ENCODE measurements around the gene RPS19BP1.

The RPS19BP1 gene

GRCh38 chr22:39558950-39559349 is 26.4 kb upstream of the RPS19BP1 start:
- DNase-seq, result no peak

DNA sequence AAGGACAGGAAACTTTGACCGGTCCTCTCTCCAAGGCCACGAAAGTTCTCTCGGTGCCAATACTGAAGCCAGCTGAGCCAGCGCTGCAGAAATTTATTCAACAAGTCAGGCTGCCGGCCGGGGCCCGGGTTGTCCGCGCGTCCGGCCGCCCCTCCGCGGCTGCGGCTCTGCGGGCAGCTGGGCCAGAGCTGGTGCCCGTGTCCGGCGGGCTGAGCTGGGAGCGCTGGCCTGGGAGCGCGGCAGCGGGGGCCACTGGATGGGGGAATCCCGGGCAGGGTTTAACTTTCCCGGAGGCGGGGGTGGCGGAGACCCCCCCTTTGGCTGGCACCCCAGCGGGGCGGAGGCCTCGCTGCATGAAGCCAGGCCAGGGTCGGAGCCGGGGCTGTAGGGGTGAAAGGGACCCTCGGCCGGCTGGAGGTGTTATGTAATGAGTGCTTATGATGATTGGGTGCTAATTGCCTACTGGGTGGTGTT is 25.7 kb upstream of the RPS19BP1 start:
- no peak for DNase-seq

GRCh38 chr22:39556970-39557841 is 24.7 kb upstream of the RPS19BP1 start:
- peak; percentile 33 for DNase-seq

DNA sequence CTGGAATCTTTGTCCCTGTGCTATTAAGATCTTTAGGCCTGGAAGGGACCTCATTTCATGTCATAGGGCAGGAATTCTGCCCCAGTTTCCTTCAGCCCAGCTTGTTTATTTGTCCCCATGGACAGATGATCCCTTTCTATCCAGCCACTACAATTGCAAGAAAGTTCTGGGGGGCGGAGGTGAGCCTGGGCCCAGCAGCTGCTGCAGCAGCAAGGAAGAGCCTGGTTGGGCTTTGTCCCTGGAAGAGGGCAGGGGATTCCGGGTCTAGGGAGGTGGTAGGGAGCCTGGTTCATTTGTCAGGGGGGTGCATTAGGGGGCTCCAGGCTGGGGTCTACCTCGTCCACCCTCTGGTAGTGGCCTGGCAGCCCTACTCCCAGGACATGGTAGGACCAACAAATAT is 21.6 kb upstream of the RPS19BP1 start:
- no peak for DNase-seq

- no peak for DNase-seq
These were observed 20.9 kb upstream of the RPS19BP1 start for GRCh38 chr22:39553429-39553828.

DNA sequence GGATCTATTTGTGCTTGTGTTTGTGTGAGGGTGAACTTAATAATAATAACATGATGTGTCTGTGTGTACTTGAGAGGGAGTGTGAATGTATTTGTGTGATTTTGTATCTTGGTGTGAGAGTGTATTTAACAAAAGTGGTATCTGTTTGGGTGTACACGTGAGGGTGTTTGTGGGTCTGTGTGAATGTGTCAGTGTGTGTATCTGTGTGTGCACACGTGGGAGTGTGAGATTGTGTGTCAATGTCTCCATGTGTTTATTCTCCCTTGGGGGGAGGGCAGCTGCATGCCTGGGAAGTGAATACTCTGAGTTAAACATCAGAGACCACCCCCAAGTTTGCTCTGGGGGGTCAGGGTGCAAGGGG is 15.0 kb upstream of the RPS19BP1 start:
- DNase-seq, result no peak

DNA sequence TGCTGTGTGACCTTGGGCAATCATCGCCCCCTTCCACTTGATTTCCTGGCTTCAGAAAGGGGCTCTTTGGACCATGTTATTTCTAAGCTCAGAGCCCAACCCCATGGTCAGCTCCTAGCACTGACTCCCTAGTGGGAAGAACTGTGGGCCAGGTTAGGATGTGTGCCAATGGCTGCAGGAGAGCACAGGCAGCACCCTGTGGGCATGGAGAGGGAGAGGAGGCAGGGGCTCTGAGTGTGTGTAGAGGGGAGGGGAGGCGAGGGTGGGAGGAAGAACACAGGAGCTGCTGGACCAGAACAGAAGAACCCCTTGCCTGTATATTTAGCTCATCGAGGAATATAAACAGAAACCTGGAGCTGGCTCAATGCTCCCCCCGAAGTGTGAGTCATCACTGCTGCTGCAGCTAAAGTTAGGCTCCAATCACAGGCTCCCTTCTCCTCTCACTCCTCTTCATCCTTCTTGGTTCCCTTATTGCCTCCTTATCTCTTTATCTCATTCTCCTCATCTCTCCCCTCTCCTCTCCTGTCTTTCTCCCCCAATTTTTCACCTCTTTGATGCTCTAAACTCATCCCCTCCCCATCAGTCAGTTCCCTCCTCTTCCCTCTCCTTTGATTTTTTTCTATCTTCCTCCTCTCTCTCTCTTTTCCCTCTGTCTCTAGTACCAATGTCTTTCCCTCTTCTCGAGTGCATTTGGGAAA is 14.5 kb upstream of the RPS19BP1 start:
- peak; percentile 46 for DNase-seq

GRCh38 chr22:39545386-39546365 is 13.1 kb upstream of the RPS19BP1 start:
- DNase-seq, result no peak

- DNase-seq, result peak; percentile 60
These were observed 10.5 kb upstream of the RPS19BP1 start for GRCh38 chr22:39543095-39543494.

DNA sequence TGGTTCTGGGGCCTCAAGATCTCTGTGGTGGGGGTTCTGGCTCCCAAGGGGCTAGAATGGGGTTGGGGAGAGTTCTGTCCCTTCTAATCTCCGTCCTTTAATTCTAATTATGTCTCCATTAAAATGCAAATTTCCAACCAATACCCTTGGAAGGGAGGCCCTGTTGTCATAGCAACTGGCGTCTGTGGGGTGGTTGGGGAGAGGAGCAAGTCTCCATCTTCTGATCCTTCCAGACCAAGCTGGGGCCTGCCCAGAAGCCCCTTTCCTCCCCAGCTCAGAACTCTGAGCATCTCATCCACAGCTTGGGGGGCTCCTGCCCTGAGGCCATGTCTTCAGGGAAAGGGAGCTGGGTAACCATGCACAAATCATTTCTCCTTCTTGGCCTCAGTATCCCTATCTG is 5.4 kb upstream of the RPS19BP1 start:
- no peak for DNase-seq

DNA sequence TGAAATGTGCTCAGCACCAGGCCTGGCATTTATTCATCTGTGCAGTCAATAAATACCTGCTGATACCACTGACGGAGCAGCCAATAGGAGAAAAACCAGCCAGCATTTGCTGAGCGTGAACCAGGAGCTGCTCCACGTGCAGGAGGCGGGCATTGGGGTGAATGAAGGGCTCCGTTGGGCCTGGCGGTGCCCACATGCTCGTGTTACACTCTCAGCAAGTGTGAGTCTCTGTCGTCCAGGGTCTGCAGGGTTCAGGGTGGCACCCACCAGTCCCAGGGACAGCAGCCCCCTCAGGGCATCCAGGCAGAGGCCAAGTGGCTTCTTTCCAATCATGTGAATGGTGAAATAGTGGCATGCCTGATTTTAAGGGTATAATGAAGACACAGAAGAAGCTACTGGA is 4.2 kb upstream of the RPS19BP1 start:
- DNase-seq, result no peak

DNA sequence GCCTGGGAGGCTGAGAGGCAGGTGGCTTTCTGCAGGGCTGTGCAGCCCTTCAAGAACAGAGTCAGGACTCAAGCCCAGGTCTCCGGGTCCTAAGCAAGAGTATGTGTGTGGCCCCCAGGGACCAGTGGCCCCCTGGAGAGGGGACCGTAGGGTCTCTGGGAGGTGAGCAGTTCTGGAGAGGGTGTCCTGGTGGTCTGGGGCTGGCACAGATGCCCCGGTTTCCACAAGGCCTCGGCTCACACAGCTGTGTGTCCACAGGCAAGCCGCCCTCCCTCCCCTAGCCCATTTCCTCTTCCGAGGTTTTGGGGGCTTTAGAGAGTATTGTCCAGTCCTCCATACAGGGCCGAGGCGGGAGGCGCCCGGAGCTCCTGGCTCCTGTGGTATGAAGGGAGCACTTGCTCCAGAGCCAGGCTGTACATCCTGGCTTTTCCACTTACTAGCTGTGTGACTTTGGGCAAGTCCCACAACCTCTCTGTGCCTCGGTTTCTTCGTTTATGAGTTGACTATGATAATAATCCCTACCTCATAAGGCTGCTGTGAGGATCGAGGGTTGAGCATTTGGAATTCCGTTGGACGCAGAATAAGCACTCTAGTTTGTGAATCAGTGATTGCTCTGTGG is 3.4 kb upstream of the RPS19BP1 start:
- no peak for DNase-seq

DNA sequence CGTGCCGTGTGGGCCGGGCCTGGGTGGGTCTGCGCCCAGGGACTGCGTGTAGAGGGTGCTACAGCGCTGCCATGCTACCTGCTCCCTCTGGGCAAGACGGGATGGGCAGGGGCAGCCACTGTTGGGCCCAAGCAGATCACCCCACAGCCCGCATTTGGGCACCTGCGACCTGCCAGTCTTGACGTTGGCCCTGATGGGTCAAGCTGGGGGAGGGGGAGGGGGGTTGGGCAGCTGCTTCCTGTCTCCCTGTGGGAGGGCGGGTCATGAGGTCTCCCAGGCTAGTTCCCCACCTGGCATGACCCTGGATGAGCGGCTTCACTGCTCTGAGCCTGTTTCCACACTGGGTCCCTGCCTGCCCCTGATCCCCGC is 2.8 kb upstream of the RPS19BP1 start:
- DNase-seq, result no peak

- DNase-seq, result peak; percentile 75
These were observed 2.2 kb upstream of the RPS19BP1 start for GRCh38 chr22:39534591-39535356.

- no peak for DNase-seq
These were observed 1.6 kb upstream of the RPS19BP1 start for GRCh38 chr22:39534092-39534506.

DNA sequence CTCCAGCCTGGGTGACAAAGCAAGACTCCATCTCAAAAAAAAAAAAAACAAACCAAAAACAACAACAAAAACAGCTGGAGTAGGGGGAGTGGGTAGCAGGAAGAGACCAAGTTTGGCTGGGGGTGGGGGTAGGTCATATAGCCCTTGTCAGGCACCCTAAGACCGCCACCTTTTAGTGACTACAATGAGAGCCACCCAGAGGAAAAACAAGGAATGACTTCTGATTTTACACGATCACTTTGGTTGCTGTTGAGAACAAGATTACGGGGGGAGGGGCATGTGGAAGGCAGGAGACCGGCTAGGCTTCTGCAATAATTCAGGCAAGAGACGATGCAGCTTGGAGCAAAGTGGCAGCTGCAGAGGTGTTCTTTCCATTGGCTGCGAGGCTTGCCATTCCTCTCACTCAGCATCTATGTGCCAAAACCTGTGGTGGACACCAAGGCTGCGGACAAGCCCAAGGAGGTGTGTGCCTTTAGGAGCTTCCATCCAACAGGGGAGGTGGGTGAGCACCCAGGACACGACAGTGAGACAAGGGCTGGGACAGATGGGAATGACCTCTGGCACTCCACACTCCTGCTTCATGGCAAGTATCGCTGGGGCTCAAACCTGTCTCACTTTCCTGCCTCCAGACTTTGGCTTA is 1.7 kb downstream of the RPS19BP1 start:
- DNase-seq, result peak; percentile 34

GRCh38 chr22:39530116-39530515 is 2.4 kb downstream of the RPS19BP1 start:
- DNase-seq, result no peak

- DNase-seq, result no peak
These were observed 3.1 kb downstream of the RPS19BP1 start for GRCh38 chr22:39529487-39529851.

DNA sequence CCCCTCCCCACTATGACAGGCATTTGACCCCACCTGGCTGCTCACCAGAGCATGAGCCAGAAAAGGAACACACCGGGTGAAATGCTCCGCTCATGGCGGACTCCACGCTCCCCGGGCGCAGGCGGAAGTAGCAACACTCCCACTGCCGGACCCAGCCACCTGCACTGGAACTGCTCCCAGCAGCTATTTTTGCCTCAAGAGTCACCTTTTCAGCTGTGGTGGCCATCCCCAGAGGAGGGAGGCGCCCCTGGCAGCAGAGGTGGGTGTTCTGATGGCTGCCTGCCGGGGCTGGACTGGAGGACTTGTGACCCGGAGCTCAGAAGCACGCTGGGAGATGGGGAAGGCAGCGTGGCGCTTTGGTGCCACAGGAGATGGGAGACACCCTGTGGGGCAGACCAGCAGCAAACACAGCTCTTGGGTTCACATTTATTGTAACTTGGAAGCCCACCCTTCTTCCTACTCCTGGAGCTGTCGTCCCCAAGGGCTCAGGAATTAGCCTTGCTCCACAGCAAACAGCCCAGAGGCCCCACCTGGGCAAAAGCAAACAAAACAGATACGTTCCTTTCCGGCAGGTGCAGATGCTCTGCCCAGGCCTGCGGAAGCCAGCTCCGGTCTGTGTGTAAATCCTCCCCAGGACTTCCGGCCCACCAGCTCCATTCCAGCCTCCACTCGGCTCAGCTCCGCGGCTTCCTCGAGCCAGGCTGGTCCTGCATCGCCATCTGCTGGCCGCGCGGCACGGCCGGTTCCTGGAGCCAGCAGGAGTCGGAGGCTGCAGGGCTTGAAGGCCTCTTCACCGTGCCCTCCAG is 3.7 kb downstream of the RPS19BP1 start:
- DNase-seq, result peak; percentile 81

DNA sequence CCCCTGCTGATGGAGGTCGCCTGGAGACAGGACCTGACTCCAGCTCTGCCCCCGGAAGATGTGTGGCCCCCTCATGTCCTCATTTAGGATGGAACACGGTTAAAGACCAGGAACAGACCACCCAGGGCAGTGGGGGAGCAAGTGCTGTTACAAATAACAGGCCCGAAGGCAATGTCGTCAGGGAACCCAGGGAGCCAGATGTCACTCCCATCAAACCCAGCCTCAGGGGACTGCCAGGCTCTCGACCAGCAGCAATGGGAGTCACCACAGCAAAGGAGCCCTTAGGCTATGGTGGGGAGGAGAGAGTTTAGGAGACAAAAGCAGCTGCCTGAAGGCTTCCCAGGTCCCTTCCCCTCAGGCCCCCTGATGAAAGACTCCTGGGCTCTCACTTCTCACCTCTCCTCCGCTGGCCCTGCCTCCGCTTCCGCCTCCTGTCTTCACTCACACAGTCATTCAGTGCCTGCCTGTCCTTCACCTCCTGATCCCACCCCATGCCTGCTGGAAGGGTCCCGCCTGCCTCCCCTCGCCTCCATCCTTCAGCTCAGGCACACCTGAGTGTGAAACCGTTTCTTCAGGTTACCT is 4.4 kb downstream of the RPS19BP1 start:
- DNase-seq, result peak; percentile 66

All from NCI-H1694 treated with DMSO at 0.1 percent for 48 hours (cell line).